ENCODE data around the gene LAMP2. TPM values are rescaled to one million over a fixed set of nuclear protein-coding genes. Genes with fewer than 3 reads are reported as not detected.

LAMP2 gene
- total RNA-seq, 1 donor from 2014 or later = 115 TPM

DNA sequence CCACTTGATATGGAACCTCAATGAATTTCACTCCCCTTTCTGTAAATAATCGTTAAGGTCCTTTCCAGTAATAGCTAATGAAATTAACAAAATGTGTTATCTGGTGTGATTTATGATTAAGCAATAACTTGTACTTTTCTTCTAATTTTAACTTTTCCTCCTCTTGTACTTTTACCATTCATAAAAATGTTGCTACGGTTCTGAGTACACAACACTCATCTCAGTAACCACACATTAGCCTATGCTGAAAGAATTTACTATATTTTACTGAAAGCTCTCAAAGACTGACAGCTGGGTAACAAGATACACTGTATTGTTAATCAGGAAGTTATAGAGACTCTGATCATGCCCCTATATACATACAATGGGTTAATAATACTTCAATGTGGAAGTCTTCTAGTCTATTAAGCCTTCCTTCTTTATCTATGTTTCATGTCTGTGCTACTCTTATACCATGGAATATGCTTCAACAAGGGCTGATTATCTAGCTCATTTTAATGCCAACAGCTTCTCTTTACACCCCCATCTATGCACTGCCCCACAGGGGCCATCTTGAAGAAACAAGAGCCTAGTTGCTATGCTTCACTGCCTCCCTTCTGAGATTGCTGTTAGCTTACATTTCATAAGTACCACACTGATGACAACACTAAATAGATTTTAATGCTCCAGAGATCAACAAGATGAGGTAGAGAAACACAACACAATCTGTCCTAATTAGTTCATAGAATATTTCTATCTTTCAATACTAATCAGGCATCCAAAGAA is 39.1 kb downstream of the LAMP2 start:
- TF ChIP-seq, protein P1, sequence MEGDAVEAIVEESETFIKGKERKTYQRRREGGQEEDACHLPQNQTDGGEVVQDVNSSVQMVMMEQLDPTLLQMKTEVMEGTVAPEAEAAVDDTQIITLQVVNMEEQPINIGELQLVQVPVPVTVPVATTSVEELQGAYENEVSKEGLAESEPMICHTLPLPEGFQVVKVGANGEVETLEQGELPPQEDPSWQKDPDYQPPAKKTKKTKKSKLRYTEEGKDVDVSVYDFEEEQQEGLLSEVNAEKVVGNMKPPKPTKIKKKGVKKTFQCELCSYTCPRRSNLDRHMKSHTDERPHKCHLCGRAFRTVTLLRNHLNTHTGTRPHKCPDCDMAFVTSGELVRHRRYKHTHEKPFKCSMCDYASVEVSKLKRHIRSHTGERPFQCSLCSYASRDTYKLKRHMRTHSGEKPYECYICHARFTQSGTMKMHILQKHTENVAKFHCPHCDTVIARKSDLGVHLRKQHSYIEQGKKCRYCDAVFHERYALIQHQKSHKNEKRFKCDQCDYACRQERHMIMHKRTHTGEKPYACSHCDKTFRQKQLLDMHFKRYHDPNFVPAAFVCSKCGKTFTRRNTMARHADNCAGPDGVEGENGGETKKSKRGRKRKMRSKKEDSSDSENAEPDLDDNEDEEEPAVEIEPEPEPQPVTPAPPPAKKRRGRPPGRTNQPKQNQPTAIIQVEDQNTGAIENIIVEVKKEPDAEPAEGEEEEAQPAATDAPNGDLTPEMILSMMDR (IDR thresholded peaks at IDR 0.05; ENCODE audit: insufficient read depth, low read length, poor library complexity, severe bottlenecking) = no peak
- DNase-seq (ENCODE audit: low read depth) = no peak
- Histone ChIP-seq H3K27me3 (ENCODE audit: control insufficient read depth, insufficient read depth, low read length) (no peaks in the 10 kb centered on the region), H3K36me3 (ENCODE audit: control insufficient read depth, insufficient read depth, low read length) (no peaks in the 10 kb centered on the region), H3K4me3 (ENCODE audit: low read depth, low read length) (no peak overlapping the region)

DNA sequence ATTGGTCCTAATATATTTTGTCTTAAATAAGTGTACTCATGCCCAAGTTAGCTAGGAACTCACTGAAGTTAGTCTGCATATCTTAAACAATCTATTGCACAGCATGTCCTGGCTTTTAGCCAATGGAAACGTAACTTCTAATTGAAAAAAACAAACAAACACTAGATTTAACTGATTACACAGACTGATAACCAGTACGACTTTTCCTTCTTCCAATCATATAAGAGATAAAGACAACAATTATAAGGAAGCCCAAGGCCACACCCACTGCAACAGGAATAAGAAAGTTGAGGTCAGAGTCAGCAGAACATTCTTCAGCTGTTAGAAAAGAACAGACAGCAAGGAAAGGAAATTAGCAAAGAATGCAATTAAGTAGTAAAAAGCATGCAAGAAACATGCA is 40.8 kb downstream of the LAMP2 start:
- TF ChIP-seq, protein P1 (IDR thresholded peaks at IDR 0.05; ENCODE audit: insufficient read depth, low read length, poor library complexity, severe bottlenecking) = no peak
- H3K4me3 ChIP-seq (ENCODE audit: low read depth, low read length) = no peak overlapping the region
- no peak for DNase-seq (ENCODE audit: low read depth)
- no peaks in the 10 kb centered on the region for H3K27me3 ChIP-seq (ENCODE audit: control insufficient read depth, insufficient read depth, low read length)
- no peaks in the 10 kb centered on the region for H3K36me3 ChIP-seq (ENCODE audit: control insufficient read depth, insufficient read depth, low read length)

DNA sequence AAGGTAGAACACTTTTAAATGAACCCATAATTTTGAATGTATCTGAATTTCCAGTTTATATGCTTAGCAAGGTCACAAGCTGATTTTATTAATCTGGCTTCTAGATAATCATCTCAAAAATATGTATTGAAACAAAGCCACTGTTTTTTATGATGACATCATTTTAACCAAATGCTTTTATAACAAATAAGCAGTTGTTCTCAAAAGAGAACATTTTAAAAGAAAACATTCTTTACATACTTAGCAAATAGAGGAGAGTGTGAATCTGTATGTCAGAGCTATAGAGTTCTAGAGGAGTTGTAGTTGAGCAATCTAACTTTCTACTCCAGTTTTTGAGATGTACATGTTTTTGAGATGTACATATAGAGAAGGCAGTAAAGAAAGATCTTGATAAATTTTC is 42.5 kb downstream of the LAMP2 start:
- DNase-seq (ENCODE audit: low read depth) = no peak
- Histone ChIP-seq H3K27me3 (ENCODE audit: control insufficient read depth, insufficient read depth, low read length) (no peaks in the 10 kb centered on the region), H3K36me3 (ENCODE audit: control insufficient read depth, insufficient read depth, low read length) (no peaks in the 10 kb centered on the region), H3K4me3 (ENCODE audit: low read depth, low read length) (no peak overlapping the region)
- TF ChIP-seq, protein P1 (IDR thresholded peaks at IDR 0.05; ENCODE audit: insufficient read depth, low read length, poor library complexity, severe bottlenecking) = no peak

DNA sequence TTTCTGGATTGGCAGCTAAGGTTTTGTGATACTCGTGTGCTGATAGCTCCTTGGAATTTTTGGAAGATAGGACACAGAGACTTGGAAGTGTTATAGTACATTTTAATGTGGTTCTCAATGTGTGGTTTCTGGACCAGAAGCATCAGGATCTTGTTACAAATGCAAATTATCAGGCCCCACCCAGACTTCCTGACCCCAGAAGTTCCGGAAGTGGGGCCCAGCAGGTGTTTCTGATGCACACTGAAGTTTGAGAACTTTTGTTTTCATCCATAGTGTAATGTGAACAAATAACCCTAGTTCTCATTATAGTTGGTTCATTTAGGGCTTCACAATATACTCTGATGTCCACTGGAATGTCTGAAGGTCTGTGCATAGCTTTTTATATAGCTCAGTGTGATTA is 49.6 kb downstream of the LAMP2 start:
- no peak for DNase-seq (ENCODE audit: low read depth)
- no peak overlapping the region for H3K4me3 ChIP-seq (ENCODE audit: low read depth, low read length)
- no peaks in the 10 kb centered on the region for H3K27me3 ChIP-seq (ENCODE audit: control insufficient read depth, insufficient read depth, low read length)
- no peaks in the 10 kb centered on the region for H3K36me3 ChIP-seq (ENCODE audit: control insufficient read depth, insufficient read depth, low read length)
- TF ChIP-seq, protein P1 (IDR thresholded peaks at IDR 0.05; ENCODE audit: insufficient read depth, low read length, poor library complexity, severe bottlenecking) = no peak

DNA sequence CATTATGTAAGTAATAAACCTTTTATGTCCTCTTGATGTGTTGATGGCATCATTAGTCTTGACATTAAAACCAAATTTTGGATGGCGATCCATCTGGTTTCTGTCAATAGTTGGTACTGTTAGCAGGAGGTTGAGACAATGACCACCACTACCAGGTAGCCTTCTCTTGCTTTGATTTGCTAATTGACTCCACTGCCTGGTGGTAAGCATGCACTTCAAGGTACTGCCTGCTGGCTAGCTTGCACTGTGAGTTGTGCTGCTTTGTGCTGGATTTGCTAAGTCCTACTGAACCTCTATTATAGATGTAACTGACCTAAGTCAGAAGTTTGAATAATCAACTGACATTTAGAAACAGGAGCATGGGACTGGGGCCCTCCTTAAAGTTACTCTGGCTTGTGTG is 60.9 kb downstream of the LAMP2 start:
- no peak for DNase-seq (ENCODE audit: low read depth)
- Histone ChIP-seq H3K27me3 (ENCODE audit: control insufficient read depth, insufficient read depth, low read length) (no peaks in the 10 kb centered on the region), H3K4me3 (ENCODE audit: low read depth, low read length) (no peak overlapping the region), H3K36me3 (ENCODE audit: control insufficient read depth, insufficient read depth, low read length) (no peaks in the 10 kb centered on the region)
- TF ChIP-seq, protein P1 (IDR thresholded peaks at IDR 0.05; ENCODE audit: insufficient read depth, low read length, poor library complexity, severe bottlenecking) = no peak

DNA sequence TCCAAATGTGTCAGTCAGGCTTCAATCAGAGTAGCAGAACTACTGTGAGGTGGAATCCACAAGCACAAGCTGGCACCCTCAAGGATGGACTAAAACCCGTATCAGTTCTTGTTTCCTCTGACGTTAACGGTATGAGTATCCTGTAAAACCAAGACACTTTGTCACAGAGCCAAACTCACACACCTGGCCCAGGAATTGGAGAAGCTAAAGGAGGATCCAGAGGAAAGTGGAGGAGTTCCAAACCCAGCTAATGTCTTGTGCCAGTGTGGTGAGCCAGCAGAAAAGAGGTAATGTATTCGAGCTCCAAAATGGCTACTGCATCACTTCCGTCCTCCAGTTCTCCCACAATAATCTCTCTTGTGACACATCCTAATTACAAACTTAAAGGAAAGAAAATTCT is 62.5 kb downstream of the LAMP2 start:
- no peaks in the 10 kb centered on the region for H3K27me3 ChIP-seq (ENCODE audit: control insufficient read depth, insufficient read depth, low read length)
- TF ChIP-seq, protein P1 (IDR thresholded peaks at IDR 0.05; ENCODE audit: insufficient read depth, low read length, poor library complexity, severe bottlenecking) = no peak

More for the DNA sequence above, 62.5 kb downstream of the LAMP2 start:
- no peak for DNase-seq (ENCODE audit: low read depth)
- H3K4me3 ChIP-seq (ENCODE audit: low read depth, low read length) = no peak overlapping the region
- no peaks in the 10 kb centered on the region for H3K36me3 ChIP-seq (ENCODE audit: control insufficient read depth, insufficient read depth, low read length)

Measured in kidney epithelial cell (primary cell).